PC-9 (cell line): Measurements from ENCODE around the gene HBG1. TPM values are rescaled to one million over a fixed set of nuclear protein-coding genes. Genes with fewer than 3 reads are reported as not detected.
"Not testable (repeated sequence)": the region's sequence is repeated elsewhere in the genome, so short reads cannot be mapped to it uniquely, and the experiment has no call there.

Experiments used
- BruUV-seq: library from RNA; stranded (reverse); fragments of 400-500 nt; replicated peaks from 2 replicates; lab custom pipeline; 2021; lab: Mats Ljungman, UMichigan
- CTCF ChIA-PET: fragments of 300-600 bp; sonication (Branson Sonifier 250); formaldehyde crosslinking; loops from one replicate; lab custom pipeline; 2022; ENCODE audit warnings: antibody characterized with exemption; lab: Charles Lee
- POLR2A ChIA-PET: fragments of 300-600 bp; sonication (Branson Sonifier 250); formaldehyde crosslinking; loops from one replicate; lab custom pipeline; 2022; ENCODE audit warnings: antibody characterized with exemption; ENCODE audit not compliant: unreplicated experiment; lab: Charles Lee
- DNase-seq, 2 experiments: peaks; one replicate each; pipeline versions ENCODE4 v3.0.0 to v3.0.0-alpha.2; 2015 to 2022; ENCODE audit warnings: mixed read lengths in 1 of 2
- H2AFZ ChIP-seq: fragments of 200-600 bp; sonication (generic); 2 replicates; pipeline ENCODE4 v1.8.1; 2017; ENCODE audit warnings: antibody characterized with exemption
- H3F3A ChIP-seq: fragments of 200-600 bp; sonication (generic); 2 replicates; pipeline ENCODE4 v1.8.1; 2017; ENCODE audit warnings: antibody characterized with exemption, mild to moderate bottlenecking, low read depth; ENCODE audit not compliant: insufficient read depth
- H3K27ac ChIP-seq: fragments of 200-600 bp; sonication (generic); 2 replicates; pipeline ENCODE4 v1.6.1; 2016; ENCODE audit warnings: mixed run types
- H3K27me3 ChIP-seq: fragments of 200-600 bp; sonication (generic); 2 replicates; pipeline ENCODE4 v1.6.1; 2016; ENCODE audit warnings: low read depth, mixed run types; ENCODE audit not compliant: insufficient read depth
- H3K36me3 ChIP-seq: fragments of 200-600 bp; sonication (generic); 2 replicates; pipeline ENCODE4 v1.6.1; 2016; ENCODE audit warnings: low read depth, mixed run types
- H3K4me1 ChIP-seq: fragments of 200-600 bp; sonication (generic); replicated peaks from 2 replicates; pipeline ENCODE4 v1.6.1; 2016; ENCODE audit warnings: mixed run types; ENCODE audit not compliant: insufficient read depth
- H3K4me2 ChIP-seq: fragments of 200-600 bp; sonication (generic); 2 replicates; pipeline ENCODE4 v1.6.1; 2017; ENCODE audit warnings: mixed run types
- H3K4me3 ChIP-seq: fragments of 200-600 bp; sonication (generic); 2 replicates; pipeline ENCODE4 v1.6.1; 2016; ENCODE audit warnings: mixed run types
- H3K79me2 ChIP-seq: fragments of 200-600 bp; sonication (generic); 2 replicates; pipeline ENCODE4 v1.6.1; 2017; ENCODE audit warnings: low read depth, mixed run types
- H3K9me2 ChIP-seq: fragments of 200-600 bp; sonication (generic); 2 replicates; pipeline ENCODE4 v1.8.1; 2017; ENCODE audit warnings: mild to moderate bottlenecking; ENCODE audit not compliant: insufficient read depth
- H3K9me3 ChIP-seq: fragments of 200-600 bp; sonication (generic); 2 replicates; pipeline ENCODE4 v1.8.1; 2016; ENCODE audit warnings: low read depth; ENCODE audit not compliant: insufficient read depth
- H4K20me1 ChIP-seq: fragments of 200-600 bp; sonication (generic); 2 replicates; pipeline ENCODE4 v1.8.1; 2017; ENCODE audit not compliant: insufficient read depth
- CTCF ChIP-seq: fragments of 200-600 bp; sonication (generic); conservative IDR thresholded peaks from 2 replicates; pipeline ENCODE4 v1.6.1; 2017; ENCODE audit warnings: mixed run types, antibody characterized with exemption, mild to moderate bottlenecking, moderate library complexity
- EZH2 ChIP-seq: fragments of 200-600 bp; sonication (generic); IDR thresholded peaks from 2 replicates; pipeline ENCODE4 v1.8.0; 2017; ENCODE audit warnings: antibody characterized with exemption, low read depth
- intact Hi-C: fragments of 100-400 bp; cut with micrococcal nuclease; formaldehyde crosslinking; loops from one replicate; pipeline ENCODE4 v1.10.0; 2022; ENCODE audit not compliant: unreplicated experiment
- total RNA-seq: library from RNA; stranded (reverse); gene quantifications from 2 replicates; pipeline ENCODE4 v1.2.3, GENCODE V29; 2021

HBG1 gene
- total RNA-seq, 1 experiment from 2014 or later = not detected

- H3K27me3 ChIP-seq, H3K9me3 ChIP-seq, H3F3A ChIP-seq, H2AFZ ChIP-seq, H3K4me3 ChIP-seq, DNase-seq, H3K27ac ChIP-seq, intact Hi-C loops, H4K20me1 ChIP-seq, H3K9me2 ChIP-seq, POLR2A ChIA-PET, H3K4me1 ChIP-seq, BruUV-seq, H3K79me2 ChIP-seq, H3K4me2 ChIP-seq, H3K36me3 ChIP-seq, CTCF ChIA-PET: not testable (repeated sequence)
Observed at GRCh38 chr11:5253440-5253839, 3.8 kb upstream of the HBG1 start.

- ChIA-PET CTCF (no interaction called here), POLR2A (no interaction called here)
- Histone ChIP-seq H3K9me2 (no peaks in the 10 kb centered on the region), H3K4me1 (no peaks in the 10 kb centered on the region), H3F3A (no peaks in the 10 kb centered on the region), H3K4me2 (no peak overlapping the region), H3K36me3 (no peaks in the 10 kb centered on the region), H2AFZ (no peak overlapping the region), H4K20me1 (no peaks in the 10 kb centered on the region), H3K27ac (no peak overlapping the region), H3K9me3 (no peaks in the 10 kb centered on the region), H3K4me3 (no peak overlapping the region), H3K27me3 (0 out of 2 replicates have a peak, but pooled peaks cover 2% of the 10 kb centered on the region), H3K79me2 (no peaks in the 10 kb centered on the region)
- BruUV-seq = no TSS peak
- TF ChIP-seq EZH2 = no peak
- no peak for TF ChIP-seq CTCF
- no peak for DNase-seq
- intact Hi-C loops = no loop called here
Observed at GRCh38 chr11:5252919-5253265, 3.2 kb upstream of the HBG1 start.

- H3K79me2 ChIP-seq = no peaks in the 10 kb centered on the region
- H3F3A ChIP-seq = no peaks in the 10 kb centered on the region
- H3K36me3 ChIP-seq = no peaks in the 10 kb centered on the region
- H4K20me1 ChIP-seq = no peaks in the 10 kb centered on the region
- ChIA-PET POLR2A (no interaction called here), CTCF (no interaction called here)
- H3K4me3 ChIP-seq = no peak overlapping the region
- DNase-seq = no peak
- intact Hi-C loops = no loop called here
- H3K27ac ChIP-seq = no peak overlapping the region
- no peak for TF ChIP-seq CTCF
- no peak for TF ChIP-seq EZH2
- H3K9me3 ChIP-seq = no peaks in the 10 kb centered on the region
- no peaks in the 10 kb centered on the region for H3K9me2 ChIP-seq
- H3K4me2 ChIP-seq = no peak overlapping the region
- H3K4me1 ChIP-seq = no peaks in the 10 kb centered on the region
- 0 out of 2 replicates have a peak, but pooled peaks cover 2% of the 10 kb centered on the region for H3K27me3 ChIP-seq
- BruUV-seq = no TSS peak
- no peak overlapping the region for H2AFZ ChIP-seq
Observed at GRCh38 chr11:5252192-5252918, 2.7 kb upstream of the HBG1 start.

GRCh38 chr11:5251746-5252145, 2.1 kb upstream of the HBG1 start:
- no peaks in the 10 kb centered on the region for H3K36me3 ChIP-seq

More at GRCh38 chr11:5251746-5252145, 2.1 kb upstream of the HBG1 start:
- Histone ChIP-seq H3K9me2 (no peaks in the 10 kb centered on the region), H3K9me3 (no peaks in the 10 kb centered on the region), H3K27ac (no peak overlapping the region), H3F3A (no peaks in the 10 kb centered on the region), H3K27me3 (0 out of 2 replicates have a peak, but pooled peaks cover 2% of the 10 kb centered on the region), H4K20me1 (no peaks in the 10 kb centered on the region), H3K4me1 (no peaks in the 10 kb centered on the region), H3K4me3 (no peak overlapping the region), H3K4me2 (no peak overlapping the region), H3K79me2 (no peaks in the 10 kb centered on the region), H2AFZ (no peak overlapping the region)
- POLR2A ChIA-PET = no interaction called here
- TF ChIP-seq CTCF = no peak
- TF ChIP-seq EZH2 = no peak
- DNase-seq = no peak
- CTCF ChIA-PET = no interaction called here
- BruUV-seq = no TSS peak
- intact Hi-C loops = no loop called here
